Measurements from ENCODE around the gene C1QL3.

C1QL3 gene

DNA sequence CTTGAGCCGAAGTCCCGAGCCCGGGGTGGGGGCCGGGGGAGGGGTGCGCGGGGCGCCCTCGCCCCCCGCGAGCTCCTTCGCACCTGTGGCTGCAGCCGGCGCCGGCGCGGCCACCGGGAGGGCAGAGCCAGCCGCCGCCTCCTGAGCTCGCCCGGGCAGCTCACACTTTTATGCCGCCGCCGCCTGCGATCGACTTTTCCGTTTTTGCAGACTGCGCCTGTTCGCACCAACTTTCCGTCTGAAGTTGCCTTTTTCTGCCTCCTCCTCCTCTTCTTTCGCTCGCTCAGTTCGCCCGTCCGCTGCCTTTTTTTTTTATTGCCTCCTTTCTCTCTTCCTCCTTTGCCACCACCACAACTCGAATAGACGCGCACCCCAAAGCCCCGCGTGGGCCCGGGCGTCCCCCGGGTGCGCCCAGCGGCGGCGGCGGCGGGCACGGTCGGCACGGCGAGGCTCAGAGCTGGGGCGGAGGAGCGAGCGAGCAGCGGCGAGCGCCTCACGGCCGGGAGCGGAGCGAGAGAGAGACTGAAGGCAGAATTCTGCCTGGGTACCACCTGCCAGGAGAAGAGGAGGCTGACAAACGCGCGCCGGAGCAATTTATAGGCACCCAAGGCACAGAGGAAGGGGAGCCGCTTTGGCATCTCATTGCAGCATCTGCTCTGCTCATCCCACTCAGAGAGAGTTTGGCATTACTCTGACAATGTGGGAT is at the start of gene C1QL3:
TSS of gene C1QL3 (minus strand) at position 569 of the 706 bp plus-strand sequence. CDS start 814 bp downstream, outside the sequence.
- WGBS (ENCODE audit: insufficient coverage, insufficient read length), result no CpG with 5 or more reads among the region's 68 CpGs
- H3K4me3 ChIP-seq (ENCODE audit: low read length), result peak within 1 kb of the TSS; percentile 64; the same call in 1 of the 2 replicates
- H3K27ac ChIP-seq (ENCODE audit: low read length), result no peak within 1 kb of the TSS
- H3K27me3 ChIP-seq (ENCODE audit: control insufficient read depth, insufficient read depth, low read length), result peaks cover 21% of the 10 kb centered on the region
- no peaks in the 10 kb centered on the region for H3K36me3 ChIP-seq (ENCODE audit: control insufficient read depth, insufficient read depth, low read length)
- DNase-seq (ENCODE audit: low read depth, low spot score), result no peak
- H3K4me1 ChIP-seq (ENCODE audit: control insufficient read depth, insufficient read depth, low read length), result 0 out of 2 replicates have a peak, but pooled peaks cover 2% of the 10 kb centered on the region
- H3K9me3 ChIP-seq (ENCODE audit: control insufficient read depth, insufficient read depth, low read length), result no peaks in the 10 kb centered on the region

DNA sequence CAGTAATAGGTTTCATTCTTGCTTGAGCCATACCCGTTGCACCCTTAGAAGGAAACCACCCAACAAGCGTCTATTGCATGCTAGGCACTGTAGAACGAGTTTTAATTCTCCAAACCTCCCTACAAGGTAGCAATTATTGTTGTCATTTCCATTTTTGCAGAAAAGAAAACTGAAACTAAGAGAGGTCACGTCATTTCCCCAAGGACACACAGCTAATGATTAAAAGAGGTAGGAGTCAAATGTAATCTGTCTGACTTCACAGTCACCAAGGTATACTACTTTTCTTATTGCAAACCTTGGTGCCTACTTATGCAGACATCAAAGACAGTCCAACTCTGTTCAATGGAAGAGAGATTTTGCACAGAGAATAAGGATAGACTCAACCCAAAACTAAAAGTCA is 49.1 kb upstream of the C1QL3 start:
- H3K27ac ChIP-seq (ENCODE audit: low read length), result no peak overlapping the region
- H3K36me3 ChIP-seq (ENCODE audit: control insufficient read depth, insufficient read depth, low read length), result no peaks in the 10 kb centered on the region
- DNase-seq (ENCODE audit: low read depth, low spot score), result no peak
- WGBS (ENCODE audit: insufficient coverage, insufficient read length), result no CpG with 5 or more reads among the region's 4 CpGs
- no peaks in the 10 kb centered on the region for H3K9me3 ChIP-seq (ENCODE audit: control insufficient read depth, insufficient read depth, low read length)
- H3K4me3 ChIP-seq (ENCODE audit: low read length), result no peak overlapping the region
- H3K4me1 ChIP-seq (ENCODE audit: control insufficient read depth, insufficient read depth, low read length), result no peaks in the 10 kb centered on the region
- H3K27me3 ChIP-seq (ENCODE audit: control insufficient read depth, insufficient read depth, low read length), result no peaks in the 10 kb centered on the region

DNA sequence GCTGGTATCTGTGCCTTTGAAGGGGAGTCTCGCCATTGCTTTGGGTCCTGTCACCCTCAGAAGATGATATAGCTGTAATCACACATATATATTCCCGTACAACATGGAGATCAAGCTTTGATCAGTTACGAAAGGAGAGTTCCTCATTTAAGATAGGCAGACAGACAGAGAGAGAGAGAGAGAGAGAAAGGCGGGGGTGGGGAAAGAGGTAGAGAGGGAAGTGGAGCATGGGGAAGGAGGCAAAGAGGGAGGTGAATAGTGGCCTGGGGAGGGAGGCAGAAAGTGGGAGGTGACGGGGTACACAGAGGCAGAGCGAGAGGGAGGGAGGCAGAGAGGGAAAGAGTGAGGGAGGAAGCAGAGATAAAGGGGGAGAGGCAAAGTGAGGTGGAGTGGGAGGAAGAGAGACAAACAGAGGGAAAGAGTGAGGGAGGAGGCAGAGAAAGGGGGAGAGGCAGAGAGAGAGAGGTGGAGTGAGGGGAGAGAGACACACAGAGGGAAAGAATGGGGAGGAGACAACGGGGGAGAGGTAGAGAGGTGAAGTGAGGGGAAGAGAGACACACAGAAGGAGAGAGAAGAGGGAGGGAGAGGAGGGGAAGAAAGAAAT is 44.6 kb upstream of the C1QL3 start:
- H3K27me3 ChIP-seq (ENCODE audit: control insufficient read depth, insufficient read depth, low read length), result no peaks in the 10 kb centered on the region
- H3K36me3 ChIP-seq (ENCODE audit: control insufficient read depth, insufficient read depth, low read length), result no peaks in the 10 kb centered on the region
- no CpG with 5 or more reads among the region's 7 CpGs for WGBS (ENCODE audit: insufficient coverage, insufficient read length)
- H3K4me1 ChIP-seq (ENCODE audit: control insufficient read depth, insufficient read depth, low read length), result no peaks in the 10 kb centered on the region
- no peak for DNase-seq (ENCODE audit: low read depth, low spot score)
- no peak overlapping the region for H3K4me3 ChIP-seq (ENCODE audit: low read length)
- no peaks in the 10 kb centered on the region for H3K9me3 ChIP-seq (ENCODE audit: control insufficient read depth, insufficient read depth, low read length)
- no peak overlapping the region for H3K27ac ChIP-seq (ENCODE audit: low read length)

DNA sequence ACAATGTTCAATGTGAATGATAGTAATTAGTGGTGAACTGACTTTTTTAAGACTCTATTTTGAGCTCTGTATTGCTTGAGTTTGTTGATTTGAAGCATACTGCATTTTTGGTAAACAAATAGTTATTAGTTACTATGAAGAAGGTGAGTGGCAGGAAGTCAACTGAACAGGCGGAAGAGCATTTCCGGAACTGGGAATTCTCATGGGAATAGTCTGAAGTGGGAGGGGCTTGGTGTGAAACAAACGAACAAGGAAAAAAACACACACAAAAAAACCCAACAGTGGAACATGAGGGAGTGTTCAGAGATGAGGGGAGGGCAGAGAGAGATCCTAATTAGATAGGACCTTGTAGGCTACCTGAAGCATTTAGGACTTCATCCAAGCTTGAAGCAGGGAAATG is 43.9 kb upstream of the C1QL3 start:
- Histone ChIP-seq H3K36me3 (ENCODE audit: control insufficient read depth, insufficient read depth, low read length) (no peaks in the 10 kb centered on the region), H3K27me3 (ENCODE audit: control insufficient read depth, insufficient read depth, low read length) (no peaks in the 10 kb centered on the region), H3K4me1 (ENCODE audit: control insufficient read depth, insufficient read depth, low read length) (no peaks in the 10 kb centered on the region), H3K9me3 (ENCODE audit: control insufficient read depth, insufficient read depth, low read length) (no peaks in the 10 kb centered on the region), H3K4me3 (ENCODE audit: low read length) (no peak overlapping the region), H3K27ac (ENCODE audit: low read length) (no peak overlapping the region)
- DNase-seq (ENCODE audit: low read depth, low spot score), result no peak
- WGBS (ENCODE audit: insufficient coverage, insufficient read length), result no CpG with 5 or more reads among the region's 3 CpGs

DNA sequence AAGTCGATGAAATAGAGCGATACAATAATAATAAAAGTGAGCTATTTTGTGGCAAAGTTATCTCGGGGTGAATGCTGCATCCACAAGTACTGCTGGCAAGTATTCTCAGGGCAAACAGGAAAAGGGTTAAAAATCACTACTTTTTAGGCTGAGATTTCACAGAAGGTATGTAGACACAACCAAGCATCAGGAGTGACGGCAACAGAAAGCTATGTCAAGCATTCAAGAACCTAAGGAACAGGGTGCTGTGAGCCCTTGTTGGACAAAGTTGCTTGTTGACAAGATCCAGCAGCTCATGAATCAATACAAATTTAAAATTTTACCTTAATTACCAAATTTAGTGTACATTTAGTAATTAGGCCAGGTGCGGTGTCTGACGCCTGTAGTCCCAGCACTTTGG is 41.2 kb upstream of the C1QL3 start:
- Histone ChIP-seq H3K4me1 (ENCODE audit: control insufficient read depth, insufficient read depth, low read length) (no peaks in the 10 kb centered on the region), H3K9me3 (ENCODE audit: control insufficient read depth, insufficient read depth, low read length) (no peaks in the 10 kb centered on the region), H3K27ac (ENCODE audit: low read length) (no peak overlapping the region), H3K36me3 (ENCODE audit: control insufficient read depth, insufficient read depth, low read length) (no peaks in the 10 kb centered on the region), H3K27me3 (ENCODE audit: control insufficient read depth, insufficient read depth, low read length) (no peaks in the 10 kb centered on the region), H3K4me3 (ENCODE audit: low read length) (no peak overlapping the region)
- no CpG with 5 or more reads among the region's 6 CpGs for WGBS (ENCODE audit: insufficient coverage, insufficient read length)
- no peak for DNase-seq (ENCODE audit: low read depth, low spot score)

DNA sequence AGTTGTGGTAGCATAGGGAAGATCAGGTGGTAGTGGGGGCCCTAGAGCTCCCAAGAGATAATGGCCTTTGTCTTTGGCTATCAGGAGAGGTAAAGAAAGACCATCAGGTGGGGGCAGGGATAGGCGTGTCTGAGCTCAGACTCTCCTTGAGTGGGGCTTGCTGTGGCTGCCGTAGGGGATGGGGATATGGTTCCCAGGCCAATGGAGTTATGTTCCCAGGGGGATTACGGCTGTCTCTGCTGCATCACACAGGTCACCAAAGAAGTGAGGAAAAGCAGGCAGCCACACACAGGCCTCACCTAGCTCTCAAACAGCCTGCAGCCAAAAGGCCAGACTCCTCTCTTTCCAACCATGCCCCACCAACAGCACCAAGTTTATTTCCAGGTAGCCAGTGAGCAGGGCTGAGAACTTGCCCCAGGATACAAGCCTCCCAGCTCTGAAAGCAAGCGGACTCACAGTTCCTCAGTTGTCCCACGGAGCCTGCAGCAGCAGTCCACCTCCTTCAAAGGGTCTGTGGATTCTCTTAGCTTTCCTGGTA is 37.6 kb upstream of the C1QL3 start:
- DNase-seq (ENCODE audit: low read depth, low spot score), result no peak
- H3K36me3 ChIP-seq (ENCODE audit: control insufficient read depth, insufficient read depth, low read length), result no peaks in the 10 kb centered on the region

DNA sequence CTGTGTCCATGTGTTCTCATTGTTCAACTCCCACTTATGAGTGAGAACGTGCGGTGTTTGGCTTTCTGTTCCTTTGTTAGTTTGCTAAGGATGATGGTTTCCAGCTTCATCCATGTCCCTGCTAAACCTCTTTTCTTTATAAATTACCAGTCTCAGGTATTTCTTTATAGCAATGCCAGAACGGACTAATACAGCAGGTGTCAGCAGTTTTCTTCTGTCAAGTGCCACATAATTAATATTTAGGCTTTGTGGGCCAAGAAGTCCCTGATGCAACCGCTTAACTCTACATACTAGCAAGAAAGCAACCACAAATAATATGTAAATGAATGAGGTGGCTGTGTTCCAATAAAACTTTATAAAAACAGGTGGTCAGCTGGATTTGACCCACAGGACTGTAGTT is 26.3 kb upstream of the C1QL3 start:
- no peak for DNase-seq (ENCODE audit: low read depth, low spot score)
- no CpG with 5 or more reads among the region's 4 CpGs for WGBS (ENCODE audit: insufficient coverage, insufficient read length)
- Histone ChIP-seq H3K36me3 (ENCODE audit: control insufficient read depth, insufficient read depth, low read length) (no peaks in the 10 kb centered on the region), H3K9me3 (ENCODE audit: control insufficient read depth, insufficient read depth, low read length) (no peaks in the 10 kb centered on the region), H3K27me3 (ENCODE audit: control insufficient read depth, insufficient read depth, low read length) (no peaks in the 10 kb centered on the region), H3K4me1 (ENCODE audit: control insufficient read depth, insufficient read depth, low read length) (no peaks in the 10 kb centered on the region), H3K27ac (ENCODE audit: low read length) (no peak overlapping the region), H3K4me3 (ENCODE audit: low read length) (no peak overlapping the region)

More for the DNA sequence above, 37.6 kb upstream of the C1QL3 start:
- Histone ChIP-seq H3K4me3 (ENCODE audit: low read length) (no peak overlapping the region), H3K27me3 (ENCODE audit: control insufficient read depth, insufficient read depth, low read length) (no peaks in the 10 kb centered on the region), H3K27ac (ENCODE audit: low read length) (no peak overlapping the region), H3K9me3 (ENCODE audit: control insufficient read depth, insufficient read depth, low read length) (no peaks in the 10 kb centered on the region), H3K4me1 (ENCODE audit: control insufficient read depth, insufficient read depth, low read length) (no peaks in the 10 kb centered on the region)
- no CpG with 5 or more reads among the region's 5 CpGs for WGBS (ENCODE audit: insufficient coverage, insufficient read length)

DNA sequence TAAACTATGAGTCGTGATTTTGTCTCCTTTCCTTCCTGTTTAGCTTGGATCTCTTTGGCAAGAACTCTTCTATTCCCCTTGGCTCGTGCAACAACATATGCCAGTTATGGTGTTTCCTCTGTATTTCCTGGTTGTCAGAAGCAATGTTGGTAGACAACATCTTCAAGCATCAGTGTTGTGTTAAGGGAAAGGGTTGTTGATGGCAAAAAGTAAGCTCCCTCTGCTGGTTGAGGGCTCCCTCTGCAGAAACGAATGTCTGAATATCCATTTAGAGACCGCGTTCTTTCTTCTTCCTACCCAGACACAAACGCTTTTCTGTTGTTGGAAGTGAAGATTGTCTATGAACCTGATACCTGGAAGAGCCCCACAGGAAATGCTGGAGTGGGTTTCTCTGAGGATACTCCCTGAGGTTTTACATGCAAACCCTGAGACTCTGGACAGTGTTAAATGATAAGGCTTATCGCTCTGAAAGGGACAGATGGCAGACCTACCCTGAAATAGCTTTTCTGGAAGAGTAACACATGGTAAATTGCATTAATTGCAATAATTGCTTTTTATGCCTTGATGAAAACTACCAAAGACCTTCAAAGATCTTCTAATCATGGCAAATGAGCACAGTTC is 23.5 kb upstream of the C1QL3 start:
- WGBS (ENCODE audit: insufficient coverage, insufficient read length), result no CpG with 5 or more reads among the region's 7 CpGs
- no peaks in the 10 kb centered on the region for H3K27me3 ChIP-seq (ENCODE audit: control insufficient read depth, insufficient read depth, low read length)
- no peak for DNase-seq (ENCODE audit: low read depth, low spot score)

DNA sequence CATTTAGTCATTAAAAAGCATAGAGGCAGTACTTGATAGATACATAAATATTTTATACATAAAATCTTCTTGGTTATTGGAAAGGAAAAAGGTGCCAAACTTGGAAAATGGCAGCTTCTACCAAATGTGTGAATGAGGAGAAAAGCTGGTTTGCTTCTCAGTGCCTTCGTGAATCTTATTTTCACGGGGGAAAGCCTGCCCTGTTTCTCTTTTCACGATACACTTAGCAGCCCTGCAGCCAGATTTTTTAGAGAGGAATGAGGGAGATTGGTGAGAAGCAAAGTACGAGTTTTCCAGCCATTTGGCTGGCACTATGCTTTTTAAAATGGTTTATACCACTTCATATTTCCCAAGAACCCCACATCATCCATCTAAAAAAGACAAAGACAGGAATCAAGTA is 22.9 kb upstream of the C1QL3 start:
- Histone ChIP-seq H3K4me3 (ENCODE audit: low read length) (no peak overlapping the region), H3K4me1 (ENCODE audit: control insufficient read depth, insufficient read depth, low read length) (no peaks in the 10 kb centered on the region), H3K36me3 (ENCODE audit: control insufficient read depth, insufficient read depth, low read length) (no peaks in the 10 kb centered on the region), H3K27ac (ENCODE audit: low read length) (no peak overlapping the region), H3K27me3 (ENCODE audit: control insufficient read depth, insufficient read depth, low read length) (no peaks in the 10 kb centered on the region), H3K9me3 (ENCODE audit: control insufficient read depth, insufficient read depth, low read length) (no peaks in the 10 kb centered on the region)
- whole genome bisulfite sequencing (ENCODE audit: insufficient coverage, insufficient read length), result no CpG with 5 or more reads among the region's 4 CpGs
- DNase-seq (ENCODE audit: low read depth, low spot score), result no peak

More for the DNA sequence above, 23.5 kb upstream of the C1QL3 start:
- Histone ChIP-seq H3K9me3 (ENCODE audit: control insufficient read depth, insufficient read depth, low read length) (no peaks in the 10 kb centered on the region), H3K4me1 (ENCODE audit: control insufficient read depth, insufficient read depth, low read length) (no peaks in the 10 kb centered on the region), H3K36me3 (ENCODE audit: control insufficient read depth, insufficient read depth, low read length) (no peaks in the 10 kb centered on the region), H3K4me3 (ENCODE audit: low read length) (no peak overlapping the region), H3K27ac (ENCODE audit: low read length) (no peak overlapping the region)

DNA sequence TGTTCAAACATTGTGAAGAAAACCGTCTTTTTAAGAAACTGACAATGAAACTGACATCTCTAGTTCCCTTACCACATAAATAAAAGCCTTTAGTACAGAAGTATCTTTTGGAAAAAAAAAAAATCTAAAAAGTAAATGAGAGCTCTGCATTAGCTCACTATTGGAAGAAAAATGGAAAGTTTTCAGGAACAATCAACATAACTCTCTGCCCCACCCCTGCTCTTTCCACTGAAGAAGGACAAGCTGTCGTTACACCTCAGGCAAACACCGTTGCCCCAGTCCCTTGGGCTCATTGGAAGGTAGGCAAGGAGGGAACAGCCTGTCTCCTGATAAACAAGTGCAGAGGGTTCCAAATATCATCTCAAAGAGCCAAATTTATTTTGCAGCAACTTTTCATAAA is 22.4 kb upstream of the C1QL3 start:
- Histone ChIP-seq H3K36me3 (ENCODE audit: control insufficient read depth, insufficient read depth, low read length) (no peaks in the 10 kb centered on the region), H3K27ac (ENCODE audit: low read length) (no peak overlapping the region), H3K4me3 (ENCODE audit: low read length) (no peak overlapping the region), H3K4me1 (ENCODE audit: control insufficient read depth, insufficient read depth, low read length) (no peaks in the 10 kb centered on the region), H3K27me3 (ENCODE audit: control insufficient read depth, insufficient read depth, low read length) (no peaks in the 10 kb centered on the region), H3K9me3 (ENCODE audit: control insufficient read depth, insufficient read depth, low read length) (no peaks in the 10 kb centered on the region)
- no CpG with 5 or more reads among the region's 3 CpGs for WGBS (ENCODE audit: insufficient coverage, insufficient read length)
- DNase-seq (ENCODE audit: low read depth, low spot score), result no peak
